B cell (primary cell): ENCODE measurements around the gene GALNT4. TPM values are rescaled to one million over a fixed set of nuclear protein-coding genes. Genes with fewer than 3 reads are reported as not detected.

Experiments used
- ATAC-seq: fragments of 200-7000 bp; cut with Tn5 transposase; one replicate; pipeline ENCODE4 v1.10.0; 2021; ENCODE audit warnings: low read depth, mild to moderate bottlenecking, moderate number of reproducible peaks, moderate library complexity
- CTCF ChIA-PET: fragments of 350-600 bp; sonication (Branson Sonifier 250); formaldehyde crosslinking; loops from one replicate; lab custom pipeline; 2021; ENCODE audit warnings: antibody characterized with exemption, inconsistent platforms; lab: Charles Lee
- POLR2A ChIA-PET: fragments of 350-600 bp; sonication (Branson Sonifier 250); formaldehyde crosslinking; loops from one replicate; lab custom pipeline; 2021; ENCODE audit warnings: antibody characterized with exemption; lab: Charles Lee
- DNase-seq: peaks from one replicate; pipeline ENCODE4 v3.0.0; 2013
- H2AFZ ChIP-seq: 2 replicates; pipeline ENCODE4 v1.6.1; 2012; ENCODE audit warnings: mild to moderate bottlenecking, low read depth, low read length; ENCODE audit not compliant: insufficient read depth, poor library complexity, severe bottlenecking
- H3K27ac ChIP-seq, 2 donors: 1 replicate in 1 of 2; 2 replicates in 1 of 2; pipeline ENCODE4 v1.5.1; 2012 to 2013; ENCODE audit warnings: low read length in 2 of 2, mild to moderate bottlenecking in 2 of 2, moderate library complexity in 1 of 2
- H3K27me3 ChIP-seq, 4 experiments: fragments of 200-600 bp in 1 of 4; sonication (generic) in 1 of 4; replicated peaks in 1 of 4; 1 replicate in 2 of 4; 2 replicates in 2 of 4; pipeline versions ENCODE4 v1.6.1 to v1.7.0; 2013 to 2016; ENCODE audit warnings: low read length in 3 of 4, mild to moderate bottlenecking in 2 of 4, mixed read lengths in 1 of 4, moderate library complexity in 1 of 4; ENCODE audit not compliant: insufficient read depth in 4 of 4, control insufficient read depth in 3 of 4; ENCODE audit errors: control extremely low read depth in 1 of 4
- H3K36me3 ChIP-seq, 2 experiments: replicated peaks in 1 of 2; 1 replicate in 1 of 2; 2 replicates in 1 of 2; pipeline versions ENCODE4 v1.6.1 to v1.7.1; 2013; ENCODE audit warnings: low read length in 1 of 2; ENCODE audit not compliant: insufficient read depth in 2 of 2, control insufficient read depth in 1 of 2; ENCODE audit errors: control extremely low read depth in 1 of 2, extremely low read depth in 1 of 2
- H3K4me1 ChIP-seq, 2 donors: fragments of 200-600 bp in 1 of 2; sonication (generic) in 1 of 2; 1 replicate in 1 of 2; 2 replicates in 1 of 2; pipeline versions ENCODE4 v1.5.1 to v1.6.1; 2013 to 2017; ENCODE audit warnings: low read length in 2 of 2; ENCODE audit not compliant: control insufficient read depth in 2 of 2, insufficient read depth in 2 of 2
- H3K4me2 ChIP-seq: replicated peaks from 2 replicates; pipeline ENCODE3; 2012; ENCODE audit warnings: mild to moderate bottlenecking, low read depth, low read length; ENCODE audit not compliant: poor library complexity, severe bottlenecking
- H3K4me3 ChIP-seq, 5 experiments: fragments of 200-600 bp in 1 of 5; sonication (generic) in 1 of 5; 1 replicate in 3 of 5; 2 replicates in 2 of 5; pipeline versions ENCODE4 v1.5.1 to v1.7.0; 2011 to 2016; ENCODE audit warnings: low read length in 4 of 5, mild to moderate bottlenecking in 4 of 5, low read depth in 2 of 5, control low read depth in 1 of 5, moderate library complexity in 1 of 5; ENCODE audit not compliant: insufficient read depth in 1 of 5; ENCODE audit errors: control extremely low read depth in 1 of 5, extremely low read depth in 1 of 5
- H3K79me2 ChIP-seq: fragments of 200-600 bp; sonication (generic); one replicate; pipeline ENCODE4 v1.6.0; 2016; ENCODE audit warnings: low read length; ENCODE audit not compliant: control insufficient read depth, insufficient read depth
- H3K9ac ChIP-seq: fragments of 200-600 bp; sonication (generic); 2 replicates; pipeline ENCODE4 v1.6.1; 2017; ENCODE audit warnings: mild to moderate bottlenecking, low read length, moderate library complexity
- H3K9me3 ChIP-seq, 3 donors: one replicate each; pipeline versions ENCODE4 v1.6.1 to v1.7.1; 2013; ENCODE audit warnings: low read length in 2 of 3; ENCODE audit not compliant: control insufficient read depth in 2 of 3, insufficient read depth in 1 of 3; ENCODE audit errors: control extremely low read depth in 1 of 3
- H4K20me1 ChIP-seq: 2 replicates; pipeline ENCODE4 v1.6.0; 2012; ENCODE audit warnings: mild to moderate bottlenecking, low read length; ENCODE audit not compliant: insufficient read depth, control insufficient read depth, poor library complexity, severe bottlenecking
- H3K27ac Mint-ChIP-seq: one replicate; pipeline ENCODE4 v1.8.0; 2021; ENCODE audit warnings: mixed read lengths
- H3K27me3 Mint-ChIP-seq: one replicate; pipeline ENCODE4 v1.8.0; 2021; ENCODE audit warnings: mixed read lengths
- H3K4me1 Mint-ChIP-seq: one replicate; pipeline ENCODE4 v1.8.0; 2021; ENCODE audit warnings: mixed read lengths
- H3K4me3 Mint-ChIP-seq: one replicate; pipeline ENCODE4 v1.8.0; 2021; ENCODE audit warnings: mixed read lengths
- H3K9me3 Mint-ChIP-seq: one replicate; pipeline ENCODE4 v1.8.0; 2022; ENCODE audit warnings: mixed read lengths; ENCODE audit not compliant: insufficient read depth
- CTCF ChIP-seq: fragments of 200-600 bp; IDR thresholded peaks from one replicate; pipeline ENCODE4 v1.8.0; 2022; ENCODE audit warnings: antibody characterized with exemption, mild to moderate bottlenecking
- EZH2 ChIP-seq: IDR thresholded peaks from 2 replicates; pipeline ENCODE4 v1.6.1; 2012; ENCODE audit warnings: borderline replicate concordance, low read depth, mild to moderate bottlenecking, moderate library complexity, low read length; ENCODE audit not compliant: insufficient read depth, poor library complexity, severe bottlenecking
- WGBS: methylation state at CpG from one replicate; pipeline ENCODE4 v1.1.5; 2013; ENCODE audit warnings: missing lambda C conversion rate; ENCODE audit not compliant: insufficient coverage; 5-methylcytosine and 5-hydroxymethylcytosine counted together
- intact Hi-C: fragments of 100-400 bp; cut with micrococcal nuclease; formaldehyde crosslinking; loops from one replicate; pipeline ENCODE4 v1.10.0; 2022
- polyA plus RNA-seq: library from polyadenylated mRNA; depleted of rRNA; stranded (reverse); fragments of >200 nt; gene quantifications from 2 replicates; pipeline ENCODE4 v1.2.3, GENCODE V29; 2012
- total RNA-seq, 2 donors: library from RNA; stranded (reverse); fragments of 120-200 nt in 1 of 2; gene quantifications; 1 replicate in 1 of 2; 2 replicates in 1 of 2; pipeline versions ENCODE4 v1.2.3 to v1.2.4, GENCODE V29; 2013 to 2022

GALNT4 gene
- total and polyA plus RNA-seq, 2 donors (not counting 1 experiment from before 2014, with no cell fraction given) = 4.9 to 10.3 TPM

DNA sequence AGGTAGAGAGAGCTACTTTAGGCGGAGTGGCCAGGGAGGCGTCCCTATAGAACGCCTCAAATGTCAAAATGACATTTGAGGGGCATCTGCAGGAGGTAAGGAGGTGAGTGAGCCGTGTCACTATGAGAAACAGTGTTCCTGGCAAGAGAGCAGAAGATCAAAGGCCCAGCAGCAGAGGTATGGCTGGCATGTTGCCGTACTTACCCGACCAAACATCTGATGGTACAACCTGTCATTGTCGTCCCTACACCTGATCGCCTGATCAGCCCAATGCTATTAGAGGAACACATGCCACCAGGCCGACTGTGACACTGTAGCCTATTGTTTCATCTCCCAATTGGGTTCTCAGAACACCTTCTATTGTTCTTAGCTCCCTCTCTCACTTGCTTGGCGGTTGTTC lies 35.2 kb upstream of the GALNT4 start:
- Mint-ChIP-seq H3K9me3 (no peaks in the 10 kb centered on the region), H3K4me3 (no peak overlapping the region), H3K4me1 (no peaks in the 10 kb centered on the region), H3K27ac (no peak overlapping the region), H3K27me3 (peaks cover 4% of the 10 kb centered on the region)
- Histone ChIP-seq H3K36me3 (no peaks in the 10 kb centered on the region), H3K79me2 (no peaks in the 10 kb centered on the region), H3K4me2 (no peak overlapping the region), H3K27me3 (no peaks in the 10 kb centered on the region), H3K27ac (no peak overlapping the region), H3K4me3 (no peak overlapping the region), H2AFZ (no peak overlapping the region), H3K9ac (no peak overlapping the region), H3K4me1 (no peaks in the 10 kb centered on the region), H3K9me3 (no peaks in the 10 kb centered on the region), H4K20me1 (no peaks in the 10 kb centered on the region)
- ChIA-PET CTCF (interaction anchor here (2.0 kb wide), 1 partner anchor 12 kb away, joined by 6 read pairs; no protein-coding TSS in a partner anchor), POLR2A (no interaction called here)
- WGBS = 96% methylated on average over 10 of the region's 10 CpGs
- ATAC-seq (no peak), DNase-seq (no peak)
- TF ChIP-seq EZH2 (no peak), CTCF (no peak)
- intact Hi-C loops = no loop called here

DNA sequence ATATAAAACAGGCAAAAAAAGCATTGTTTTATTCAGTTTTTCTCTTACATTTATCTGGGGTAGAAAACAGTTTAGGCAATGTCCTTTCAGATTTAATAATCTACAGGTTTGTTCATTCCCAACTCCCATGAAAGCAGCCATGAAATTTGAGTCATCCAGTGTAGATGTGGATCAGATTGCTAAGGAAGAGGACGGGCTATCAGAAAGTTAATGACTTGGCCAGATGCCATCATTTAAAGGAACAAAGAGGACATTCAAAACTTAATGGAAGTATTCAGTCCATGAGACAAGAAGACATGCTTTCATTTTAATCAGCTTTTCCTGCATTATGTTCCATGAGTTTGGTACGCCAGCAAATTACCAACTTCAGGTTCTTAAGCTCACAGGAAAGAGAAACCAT lies 32.4 kb upstream of the GALNT4 start:
- H3K27me3 ChIP-seq = no peaks in the 10 kb centered on the region
- POLR2A ChIA-PET = no interaction called here
- ATAC-seq (no peak), DNase-seq (no peak)
- no peak overlapping the region for H2AFZ ChIP-seq
- no peaks in the 10 kb centered on the region for H4K20me1 ChIP-seq
- intact Hi-C loops = no loop called here
- Mint-ChIP-seq H3K4me1 (no peaks in the 10 kb centered on the region), H3K4me3 (no peak overlapping the region), H3K27me3 (peaks cover 4% of the 10 kb centered on the region), H3K27ac (no peak overlapping the region), H3K9me3 (no peaks in the 10 kb centered on the region)
- no peak overlapping the region for H3K4me3 ChIP-seq
- H3K4me1 ChIP-seq = no peaks in the 10 kb centered on the region
- TF ChIP-seq CTCF (no peak), EZH2 (no peak)
- H3K79me2 ChIP-seq = no peaks in the 10 kb centered on the region
- CTCF ChIA-PET = no interaction called here
- no peak overlapping the region for H3K9ac ChIP-seq
- no peaks in the 10 kb centered on the region for H3K9me3 ChIP-seq
- WGBS = 100% methylated on average over 1 of the region's 2 CpGs
- H3K27ac ChIP-seq = no peak overlapping the region
- no peak overlapping the region for H3K4me2 ChIP-seq
- H3K36me3 ChIP-seq = no peaks in the 10 kb centered on the region
